Stimulated activated CD4-positive, alpha-beta T cell treated with anti-CD3 and anti-CD28 coated beads, Interleukin-4, amount 100 ng/mL, for 4 hours (primary cell): ENCODE results near the gene HMGXB3.

ENCODE experiments used
- DNase-seq, 2 experiments: peaks; one replicate each; pipeline ENCODE4 v3.0.0-alpha.2; 2020

HMGXB3 gene

GRCh38 chr5:150000256-150000989, at the start of gene HMGXB3, which contains the start of gene TIGD6:
Gene HMGXB3, plus strand, starts transcription at chr5:150000739. Its CDS starts 4,114 bp downstream, at chr5:150004853.
Gene TIGD6, minus strand, starts transcription at chr5:150000654. Its CDS starts 4,306 bp downstream, at chr5:149996348.
- peak; percentile 79 to 86 for DNase-seq

GRCh38 chr5:149951138-149951749, 49.3 kb upstream of the HMGXB3 start:
- DNase-seq: no peak

GRCh38 chr5:149953436-149954121, 47.0 kb upstream of the HMGXB3 start:
- DNase-seq: no peak

GRCh38 chr5:149954798-149955197, 45.7 kb upstream of the HMGXB3 start:
- DNase-seq: no peak

GRCh38 chr5:149956685-149957084, 43.9 kb upstream of the HMGXB3 start:
- DNase-seq: no peak

- no peak for DNase-seq
Observed at GRCh38 chr5:149957855-149958254, 42.7 kb upstream of the HMGXB3 start.

GRCh38 chr5:149959406-149960236, 40.9 kb upstream of the HMGXB3 start:
- peak; percentile 14 to 60 for DNase-seq

- peak; percentile 88 to 94 for DNase-seq
Observed at GRCh38 chr5:149960272-149961185, 40.0 kb upstream of the HMGXB3 start, which contains the start of gene SLC26A2. Gene SLC26A2, plus strand, starts transcription at chr5:149960758. Its CDS starts 16,895 bp downstream, at chr5:149977653.

- no peak for DNase-seq
Observed at GRCh38 chr5:149961186-149961685, 39.3 kb upstream of the HMGXB3 start.

GRCh38 chr5:149961957-149962409, 38.6 kb upstream of the HMGXB3 start:
- DNase-seq: no peak

GRCh38 chr5:149962601-149963300, 37.8 kb upstream of the HMGXB3 start:
- DNase-seq: no peak

- DNase-seq: no peak
Observed at GRCh38 chr5:149963729-149964128, 36.8 kb upstream of the HMGXB3 start.

GRCh38 chr5:149966946-149967345, 33.6 kb upstream of the HMGXB3 start:
- DNase-seq: no peak

- DNase-seq: no peak
Observed at GRCh38 chr5:149969181-149969930, 31.2 kb upstream of the HMGXB3 start.

- DNase-seq: no peak
Observed at GRCh38 chr5:149975409-149975808, 25.1 kb upstream of the HMGXB3 start.

- DNase-seq: no peak
Observed at GRCh38 chr5:149979896-149980295, 20.6 kb upstream of the HMGXB3 start.

GRCh38 chr5:149981206-149981605, 19.3 kb upstream of the HMGXB3 start:
- DNase-seq: no peak

- no peak for DNase-seq
Observed at GRCh38 chr5:149982505-149982904, 18.0 kb upstream of the HMGXB3 start.

GRCh38 chr5:149988126-149988525, 12.4 kb upstream of the HMGXB3 start:
- no peak for DNase-seq
